ENCODE results near the gene SERPINA5. TPM values are rescaled to one million over a fixed set of nuclear protein-coding genes. Genes with fewer than 3 reads are reported as not detected.
A peak's percentile ranks its signal among the peaks of the same experiment; 100 is the strongest.

SERPINA5 gene
- total RNA-seq, 4 donors from 2014 or later: 0.38 to 4.1 (median 1.9) TPM

DNA sequence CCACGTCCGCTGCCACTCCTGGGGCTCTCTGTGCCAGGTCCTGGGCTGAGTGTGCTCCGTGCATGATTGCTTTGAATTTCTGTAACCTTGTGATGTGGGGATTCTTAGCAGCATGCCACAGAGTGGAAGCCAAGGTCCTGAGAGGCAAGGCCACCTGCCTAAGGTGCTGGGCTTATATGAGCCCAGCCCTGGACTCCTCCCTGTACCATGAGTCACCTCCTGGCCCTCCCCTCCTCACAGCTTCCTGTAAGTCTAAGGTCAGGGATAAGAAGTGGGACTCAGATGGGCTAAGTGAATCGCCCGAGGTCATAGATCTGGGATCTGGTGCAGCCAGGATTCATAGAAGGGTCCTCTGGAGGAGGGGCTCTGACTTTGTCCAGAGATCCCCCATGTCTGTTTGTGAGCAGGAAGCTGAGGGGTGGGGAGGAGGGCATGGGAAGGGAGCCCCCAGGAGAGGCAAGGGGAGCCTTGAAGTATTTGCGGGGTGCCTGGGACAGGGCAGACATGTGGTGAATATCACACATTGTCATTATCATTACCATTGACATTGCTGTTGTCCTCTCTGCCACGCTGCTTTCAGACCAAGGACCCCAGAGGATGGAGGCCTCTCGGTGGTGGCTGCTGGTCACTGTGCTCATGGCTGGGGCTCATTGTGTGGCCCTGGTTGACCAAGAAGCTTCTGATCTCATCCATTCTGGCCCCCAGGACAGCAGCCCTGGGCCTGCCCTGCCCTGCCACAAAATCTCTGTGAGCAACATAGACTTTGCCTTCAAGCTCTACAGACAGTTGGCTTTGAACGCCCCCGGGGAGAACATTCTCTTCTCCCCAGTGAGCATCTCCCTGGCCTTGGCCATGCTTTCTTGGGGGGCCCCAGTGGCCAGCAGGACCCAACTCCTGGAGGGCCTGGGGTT, 59.8 kb downstream of the SERPINA5 start:
- peak in 1 of 2 donors; percentile 65 for DNase-seq (ENCODE audit: low spot score in 2 of 2)
- TF ChIP-seq, protein P1, sequence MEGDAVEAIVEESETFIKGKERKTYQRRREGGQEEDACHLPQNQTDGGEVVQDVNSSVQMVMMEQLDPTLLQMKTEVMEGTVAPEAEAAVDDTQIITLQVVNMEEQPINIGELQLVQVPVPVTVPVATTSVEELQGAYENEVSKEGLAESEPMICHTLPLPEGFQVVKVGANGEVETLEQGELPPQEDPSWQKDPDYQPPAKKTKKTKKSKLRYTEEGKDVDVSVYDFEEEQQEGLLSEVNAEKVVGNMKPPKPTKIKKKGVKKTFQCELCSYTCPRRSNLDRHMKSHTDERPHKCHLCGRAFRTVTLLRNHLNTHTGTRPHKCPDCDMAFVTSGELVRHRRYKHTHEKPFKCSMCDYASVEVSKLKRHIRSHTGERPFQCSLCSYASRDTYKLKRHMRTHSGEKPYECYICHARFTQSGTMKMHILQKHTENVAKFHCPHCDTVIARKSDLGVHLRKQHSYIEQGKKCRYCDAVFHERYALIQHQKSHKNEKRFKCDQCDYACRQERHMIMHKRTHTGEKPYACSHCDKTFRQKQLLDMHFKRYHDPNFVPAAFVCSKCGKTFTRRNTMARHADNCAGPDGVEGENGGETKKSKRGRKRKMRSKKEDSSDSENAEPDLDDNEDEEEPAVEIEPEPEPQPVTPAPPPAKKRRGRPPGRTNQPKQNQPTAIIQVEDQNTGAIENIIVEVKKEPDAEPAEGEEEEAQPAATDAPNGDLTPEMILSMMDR (IDR thresholded peaks at IDR 0.05): no peak
- TF ChIP-seq POLR2A (IDR thresholded peaks at IDR 0.05): no peak
- H3K4me3 ChIP-seq (ENCODE audit: low read depth, poor library complexity, severe bottlenecking): no peak overlapping the region
- intact Hi-C loops (cut with DNase I; ENCODE audit: low total_unique reads): no loop called here
- WGBS, 2 donors: 90 to 95% methylated on average over 10 of the region's 10 CpGs

DNA sequence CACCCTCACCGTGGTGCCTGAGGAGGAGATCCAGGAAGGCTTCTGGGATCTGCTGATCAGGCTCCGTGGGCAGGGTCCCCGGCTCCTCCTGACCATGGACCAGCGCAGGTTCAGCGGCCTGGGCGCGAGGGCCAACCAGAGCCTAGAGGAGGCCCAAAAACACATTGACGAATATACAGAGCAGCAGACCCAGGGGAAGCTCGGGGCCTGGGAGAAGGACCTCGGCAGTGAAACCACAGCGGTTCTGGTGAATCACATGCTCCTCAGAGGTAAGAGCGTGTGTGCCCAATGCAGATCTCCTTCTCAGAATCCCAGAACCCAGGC, 60.4 kb downstream of the SERPINA5 start:
- intact Hi-C loops (cut with DNase I; ENCODE audit: low total_unique reads): no loop called here
- peak in 1 of 2 donors; percentile 52 for DNase-seq (ENCODE audit: low spot score in 2 of 2)
- no peak overlapping the region for H3K4me3 ChIP-seq (ENCODE audit: low read depth, poor library complexity, severe bottlenecking)
- WGBS, 2 donors: 90 to 93% methylated on average over 5 to 12 of the region's 12 CpGs
- TF ChIP-seq, protein P1 (IDR thresholded peaks at IDR 0.05): no peak
- TF ChIP-seq POLR2A (IDR thresholded peaks at IDR 0.05): no peak

Other genes with a start within 250 kb of the SERPINA5 start
- not detected for gene SERPINA2, start 214.7 kb upstream of the SERPINA5 start, total RNA-seq
- gene SERPINA1, start 192.8 kb upstream of the SERPINA5 start, total RNA-seq: 1 to 10 TPM in 2 of 4 donors, under 1 TPM in 1, not detected in 1; 0.93 to 6.2 (median 3.9) TPM
- under 1 TPM in 1 of 4 donors, not detected in 3; 0.36 TPM for gene SERPINA11, start 128.6 kb upstream of the SERPINA5 start, total RNA-seq
- 1 to 10 TPM in 3 of 4 donors, under 1 TPM in 1; 0.42 to 3.7 (median 1.5) TPM for gene SERPINA9, start 105.2 kb upstream of the SERPINA5 start, total RNA-seq
- 100 to 1,000 TPM; 345 to 790 (median 421) TPM for gene SERPINA12, start 72.0 kb upstream of the SERPINA5 start, total RNA-seq
- not detected for gene SERPINA4, start 20.0 kb upstream of the SERPINA5 start, total RNA-seq
- 10 to 100 TPM in 3 of 4 donors, 1 to 10 TPM in 1; 9.9 to 95.8 (median 25.7) TPM for gene SERPINA3, start 31.0 kb downstream of the SERPINA5 start, total RNA-seq
- gene GSC, start 188.7 kb downstream of the SERPINA5 start, total RNA-seq: 1 to 10 TPM in 1 of 4 donors, under 1 TPM in 1, not detected in 2; 0.52 to 1.1 TPM

Measured in lower leg skin (tissue), 4 donors.